ENCODE results near the gene LAMA3. TPM values are rescaled to one million over a fixed set of nuclear protein-coding genes. Genes with fewer than 3 reads are reported as not detected.

The LAMA3 gene
- total and polyA plus RNA-seq, 4 donors, result 0.26 to 3.9 (median 0.37) TPM

DNA sequence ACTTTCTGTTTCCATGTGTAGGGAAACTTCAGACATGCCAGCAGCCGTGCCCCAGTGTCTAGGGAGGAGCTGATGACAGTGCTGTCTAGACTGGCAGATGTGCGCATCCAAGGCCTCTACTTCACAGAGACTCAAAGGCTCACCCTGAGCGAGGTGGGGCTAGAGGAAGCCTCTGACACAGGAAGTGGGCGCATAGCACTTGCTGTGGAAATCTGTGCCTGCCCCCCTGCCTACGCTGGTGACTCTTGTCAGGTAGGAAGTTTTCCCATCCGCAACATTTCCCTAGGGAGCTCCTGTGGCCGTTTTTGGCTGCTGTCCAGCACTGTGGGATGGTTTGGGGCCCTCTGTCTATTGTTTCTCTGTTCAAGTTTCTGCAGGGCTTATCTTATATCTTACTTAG lies 182.2 kb downstream of the LAMA3 start:
- no peak for TF ChIP-seq HNF4G (IDR thresholded peaks at IDR 0.05)
- TF ChIP-seq FOXA2 (IDR thresholded peaks at IDR 0.05), result no peak
- TF ChIP-seq, protein P1, sequence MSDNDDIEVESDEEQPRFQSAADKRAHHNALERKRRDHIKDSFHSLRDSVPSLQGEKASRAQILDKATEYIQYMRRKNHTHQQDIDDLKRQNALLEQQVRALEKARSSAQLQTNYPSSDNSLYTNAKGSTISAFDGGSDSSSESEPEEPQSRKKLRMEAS (IDR thresholded peaks at IDR 0.05), result no peak
- TF ChIP-seq EGR1 (IDR thresholded peaks at IDR 0.05; ENCODE audit: low read depth in 2 of 2), result no peak
- no peak for TF ChIP-seq RAD21 (IDR thresholded peaks at IDR 0.05)
- TF ChIP-seq HNF4A (conservative IDR thresholded peaks at IDR 0.05), result no peak
- TF ChIP-seq SP1 (IDR thresholded peaks at IDR 0.05), result no peak
- no peak for TF ChIP-seq NR2F2 (IDR thresholded peaks at IDR 0.05)
- TF ChIP-seq, protein P2, sequence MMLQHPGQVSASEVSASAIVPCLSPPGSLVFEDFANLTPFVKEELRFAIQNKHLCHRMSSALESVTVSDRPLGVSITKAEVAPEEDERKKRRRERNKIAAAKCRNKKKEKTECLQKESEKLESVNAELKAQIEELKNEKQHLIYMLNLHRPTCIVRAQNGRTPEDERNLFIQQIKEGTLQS (IDR thresholded peaks at IDR 0.05), result no peak
- TF ChIP-seq GABPA (IDR thresholded peaks at IDR 0.05 in 1 of 2, conservative IDR thresholded peaks at IDR 0.05 in 1 of 2), result no peak
- TF ChIP-seq, protein P3, sequence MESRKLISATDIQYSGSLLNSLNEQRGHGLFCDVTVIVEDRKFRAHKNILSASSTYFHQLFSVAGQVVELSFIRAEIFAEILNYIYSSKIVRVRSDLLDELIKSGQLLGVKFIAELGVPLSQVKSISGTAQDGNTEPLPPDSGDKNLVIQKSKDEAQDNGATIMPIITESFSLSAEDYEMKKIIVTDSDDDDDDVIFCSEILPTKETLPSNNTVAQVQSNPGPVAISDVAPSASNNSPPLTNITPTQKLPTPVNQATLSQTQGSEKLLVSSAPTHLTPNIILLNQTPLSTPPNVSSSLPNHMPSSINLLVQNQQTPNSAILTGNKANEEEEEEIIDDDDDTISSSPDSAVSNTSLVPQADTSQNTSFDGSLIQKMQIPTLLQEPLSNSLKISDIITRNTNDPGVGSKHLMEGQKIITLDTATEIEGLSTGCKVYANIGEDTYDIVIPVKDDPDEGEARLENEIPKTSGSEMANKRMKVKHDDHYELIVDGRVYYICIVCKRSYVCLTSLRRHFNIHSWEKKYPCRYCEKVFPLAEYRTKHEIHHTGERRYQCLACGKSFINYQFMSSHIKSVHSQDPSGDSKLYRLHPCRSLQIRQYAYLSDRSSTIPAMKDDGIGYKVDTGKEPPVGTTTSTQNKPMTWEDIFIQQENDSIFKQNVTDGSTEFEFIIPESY (IDR thresholded peaks at IDR 0.05), result no peak
- Histone ChIP-seq H3K9me3 (ENCODE audit: control insufficient read depth in 4 of 4, low read length in 3 of 4) (no peaks in the 10 kb centered on the region), H3K36me3 (ENCODE audit: control insufficient read depth in 4 of 4, insufficient read depth in 3 of 4, low read depth in 1 of 4, low read length in 3 of 4) (no peaks in the 10 kb centered on the region), H3K27ac (ENCODE audit: low read depth in 1 of 2, low read length in 2 of 2) (no peak overlapping the region), H3K4me3 (ENCODE audit: low read depth in 1 of 3, low read length in 3 of 3) (no peak overlapping the region), H3K27me3 (ENCODE audit: control insufficient read depth in 4 of 4, insufficient read depth in 4 of 4, low read length in 3 of 4) (no peaks in the 10 kb centered on the region), H3K9ac (ENCODE audit: low read depth in 1 of 2, low read length in 2 of 2) (no peak overlapping the region), H3K4me1 (ENCODE audit: control insufficient read depth in 4 of 4, insufficient read depth in 4 of 4, low read length in 3 of 4) (no peaks in the 10 kb centered on the region)
- WGBS, result 62% methylated on average over 7 of the region's 7 CpGs
- no peak for DNase-seq (ENCODE audit: low spot score)

DNA sequence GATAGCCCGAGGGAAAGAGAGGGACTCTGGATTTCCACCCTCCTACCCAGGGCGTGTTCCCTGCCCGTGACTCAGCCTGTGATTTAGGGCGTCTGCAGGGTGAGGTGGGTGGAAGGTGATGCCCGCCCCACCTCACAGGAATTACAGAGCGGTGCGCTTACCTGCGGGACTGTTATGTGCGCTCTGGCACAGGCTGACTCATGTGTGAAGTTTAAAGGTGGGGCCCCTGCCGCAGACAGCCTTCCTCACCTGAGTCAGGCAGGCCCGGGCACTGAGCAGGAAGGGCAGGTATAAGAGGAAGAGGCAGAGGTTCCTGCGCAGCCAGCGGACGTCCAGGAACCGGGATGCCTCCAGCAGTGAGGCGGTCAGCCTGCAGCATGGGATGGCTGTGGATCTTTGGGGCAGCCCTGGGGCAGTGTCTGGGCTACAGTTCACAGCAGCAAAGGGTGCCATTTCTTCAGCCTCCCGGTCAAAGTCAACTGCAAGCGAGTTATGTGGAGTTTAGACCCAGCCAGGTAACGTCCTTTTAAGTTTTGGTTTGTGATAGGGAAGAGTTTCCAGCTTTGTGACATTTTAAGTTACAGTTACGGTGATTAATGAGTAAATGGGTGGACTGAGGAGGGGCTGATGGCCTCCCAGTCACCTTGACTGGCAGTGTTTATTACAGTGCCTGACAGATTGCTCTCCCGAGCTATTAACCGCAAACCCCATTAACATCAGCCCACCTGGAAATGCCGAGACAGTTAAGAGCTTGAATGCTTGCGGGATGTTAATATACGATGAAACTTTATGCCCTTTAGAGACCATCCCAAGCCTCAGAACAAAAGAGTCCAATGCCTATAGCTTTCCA lies 183.7 kb downstream of the LAMA3 start:
- DNase-seq (ENCODE audit: low spot score), result no peak

DNA sequence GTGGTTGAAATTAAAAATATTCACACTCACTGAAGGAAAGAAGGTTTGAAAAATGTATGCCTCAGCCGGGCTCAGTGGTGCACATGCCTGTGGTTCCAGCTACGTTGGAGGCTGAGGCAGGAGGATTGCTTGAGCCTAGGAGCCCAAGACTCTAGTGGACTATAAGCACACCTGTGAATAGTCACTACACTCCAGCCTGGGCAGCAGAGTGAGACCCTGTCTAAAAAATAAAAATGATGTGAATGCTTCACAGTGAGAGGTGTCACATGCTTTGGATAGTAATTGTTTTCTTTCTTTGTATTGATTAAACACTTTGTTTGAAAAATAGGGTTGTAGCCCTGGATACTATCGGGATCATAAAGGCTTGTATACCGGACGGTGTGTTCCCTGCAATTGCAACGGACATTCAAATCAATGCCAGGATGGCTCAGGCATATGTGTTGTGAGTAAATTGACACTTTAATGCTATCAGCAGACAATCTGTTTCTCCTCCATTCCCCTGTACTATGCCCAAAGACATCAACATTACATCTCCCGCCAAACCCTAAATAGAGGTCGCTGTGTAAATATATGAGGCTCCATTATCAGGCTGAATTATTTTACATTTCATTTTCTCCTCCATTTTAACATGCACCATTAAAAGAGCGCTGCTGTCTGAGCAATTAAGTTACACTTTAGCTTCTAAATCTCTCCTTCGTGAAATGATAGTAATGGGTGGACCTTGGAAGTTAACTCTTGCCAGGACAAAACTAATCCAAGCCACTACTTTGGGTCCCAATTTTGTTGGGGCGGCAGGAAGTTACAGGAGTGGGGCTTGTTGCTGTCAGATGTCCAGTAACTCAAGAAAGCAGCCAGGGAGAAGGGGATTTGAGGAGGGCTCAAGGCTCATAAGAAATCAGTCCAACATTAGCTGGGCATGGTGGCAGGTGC lies 187.0 kb downstream of the LAMA3 start:
- Histone ChIP-seq H3K27me3 (ENCODE audit: control insufficient read depth in 4 of 4, insufficient read depth in 4 of 4, low read length in 3 of 4) (no peaks in the 10 kb centered on the region), H3K4me1 (ENCODE audit: control insufficient read depth in 4 of 4, insufficient read depth in 4 of 4, low read length in 3 of 4) (no peaks in the 10 kb centered on the region), H3K36me3 (ENCODE audit: control insufficient read depth in 4 of 4, insufficient read depth in 3 of 4, low read depth in 1 of 4, low read length in 3 of 4) (no peaks in the 10 kb centered on the region), H3K9ac (ENCODE audit: low read depth in 1 of 2, low read length in 2 of 2) (no peak overlapping the region), H3K9me3 (ENCODE audit: control insufficient read depth in 4 of 4, low read length in 3 of 4) (no peaks in the 10 kb centered on the region), H3K27ac (ENCODE audit: low read depth in 1 of 2, low read length in 2 of 2) (no peak overlapping the region), H3K4me3 (ENCODE audit: low read depth in 1 of 3, low read length in 3 of 3) (no peak overlapping the region)
- 91% methylated on average over 11 of the region's 11 CpGs for WGBS
- DNase-seq (ENCODE audit: low spot score), result no peak
- TF ChIP-seq, protein P4, sequence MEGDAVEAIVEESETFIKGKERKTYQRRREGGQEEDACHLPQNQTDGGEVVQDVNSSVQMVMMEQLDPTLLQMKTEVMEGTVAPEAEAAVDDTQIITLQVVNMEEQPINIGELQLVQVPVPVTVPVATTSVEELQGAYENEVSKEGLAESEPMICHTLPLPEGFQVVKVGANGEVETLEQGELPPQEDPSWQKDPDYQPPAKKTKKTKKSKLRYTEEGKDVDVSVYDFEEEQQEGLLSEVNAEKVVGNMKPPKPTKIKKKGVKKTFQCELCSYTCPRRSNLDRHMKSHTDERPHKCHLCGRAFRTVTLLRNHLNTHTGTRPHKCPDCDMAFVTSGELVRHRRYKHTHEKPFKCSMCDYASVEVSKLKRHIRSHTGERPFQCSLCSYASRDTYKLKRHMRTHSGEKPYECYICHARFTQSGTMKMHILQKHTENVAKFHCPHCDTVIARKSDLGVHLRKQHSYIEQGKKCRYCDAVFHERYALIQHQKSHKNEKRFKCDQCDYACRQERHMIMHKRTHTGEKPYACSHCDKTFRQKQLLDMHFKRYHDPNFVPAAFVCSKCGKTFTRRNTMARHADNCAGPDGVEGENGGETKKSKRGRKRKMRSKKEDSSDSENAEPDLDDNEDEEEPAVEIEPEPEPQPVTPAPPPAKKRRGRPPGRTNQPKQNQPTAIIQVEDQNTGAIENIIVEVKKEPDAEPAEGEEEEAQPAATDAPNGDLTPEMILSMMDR (IDR thresholded peaks at IDR 0.05; ENCODE audit: low read depth, low read length, missing input control), result no peak
- TF ChIP-seq, protein P5, sequence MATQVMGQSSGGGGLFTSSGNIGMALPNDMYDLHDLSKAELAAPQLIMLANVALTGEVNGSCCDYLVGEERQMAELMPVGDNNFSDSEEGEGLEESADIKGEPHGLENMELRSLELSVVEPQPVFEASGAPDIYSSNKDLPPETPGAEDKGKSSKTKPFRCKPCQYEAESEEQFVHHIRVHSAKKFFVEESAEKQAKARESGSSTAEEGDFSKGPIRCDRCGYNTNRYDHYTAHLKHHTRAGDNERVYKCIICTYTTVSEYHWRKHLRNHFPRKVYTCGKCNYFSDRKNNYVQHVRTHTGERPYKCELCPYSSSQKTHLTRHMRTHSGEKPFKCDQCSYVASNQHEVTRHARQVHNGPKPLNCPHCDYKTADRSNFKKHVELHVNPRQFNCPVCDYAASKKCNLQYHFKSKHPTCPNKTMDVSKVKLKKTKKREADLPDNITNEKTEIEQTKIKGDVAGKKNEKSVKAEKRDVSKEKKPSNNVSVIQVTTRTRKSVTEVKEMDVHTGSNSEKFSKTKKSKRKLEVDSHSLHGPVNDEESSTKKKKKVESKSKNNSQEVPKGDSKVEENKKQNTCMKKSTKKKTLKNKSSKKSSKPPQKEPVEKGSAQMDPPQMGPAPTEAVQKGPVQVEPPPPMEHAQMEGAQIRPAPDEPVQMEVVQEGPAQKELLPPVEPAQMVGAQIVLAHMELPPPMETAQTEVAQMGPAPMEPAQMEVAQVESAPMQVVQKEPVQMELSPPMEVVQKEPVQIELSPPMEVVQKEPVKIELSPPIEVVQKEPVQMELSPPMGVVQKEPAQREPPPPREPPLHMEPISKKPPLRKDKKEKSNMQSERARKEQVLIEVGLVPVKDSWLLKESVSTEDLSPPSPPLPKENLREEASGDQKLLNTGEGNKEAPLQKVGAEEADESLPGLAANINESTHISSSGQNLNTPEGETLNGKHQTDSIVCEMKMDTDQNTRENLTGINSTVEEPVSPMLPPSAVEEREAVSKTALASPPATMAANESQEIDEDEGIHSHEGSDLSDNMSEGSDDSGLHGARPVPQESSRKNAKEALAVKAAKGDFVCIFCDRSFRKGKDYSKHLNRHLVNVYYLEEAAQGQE (IDR thresholded peaks at IDR 0.05), result no peak
- TF ChIP-seq, protein P3 (IDR thresholded peaks at IDR 0.05), result no peak
- TF ChIP-seq HNF4G (IDR thresholded peaks at IDR 0.05) (no peak), HNF4A (conservative IDR thresholded peaks at IDR 0.05) (no peak), SP1 (IDR thresholded peaks at IDR 0.05) (no peak)

More for the DNA sequence above, 183.7 kb downstream of the LAMA3 start:
- TF ChIP-seq HNF4A (conservative IDR thresholded peaks at IDR 0.05) (peak in 1 of 2 donors; percentile 58), SP1 (IDR thresholded peaks at IDR 0.05) (peak; percentile 50), EGR1 (IDR thresholded peaks at IDR 0.05; ENCODE audit: low read depth in 2 of 2) (no peak)
- no peaks in the 10 kb centered on the region for H3K36me3 ChIP-seq (ENCODE audit: control insufficient read depth in 4 of 4, insufficient read depth in 3 of 4, low read depth in 1 of 4, low read length in 3 of 4)
- H3K27ac ChIP-seq (ENCODE audit: low read depth in 1 of 2, low read length in 2 of 2), result no peak overlapping the region
- H3K4me1 ChIP-seq (ENCODE audit: control insufficient read depth in 4 of 4, insufficient read depth in 4 of 4, low read length in 3 of 4), result no peaks in the 10 kb centered on the region
- WGBS, result 74% methylated on average over 25 of the region's 25 CpGs
- no peak overlapping the region for H3K4me3 ChIP-seq (ENCODE audit: low read depth in 1 of 3, low read length in 3 of 3)
- H3K27me3 ChIP-seq (ENCODE audit: control insufficient read depth in 4 of 4, insufficient read depth in 4 of 4, low read length in 3 of 4), result no peaks in the 10 kb centered on the region
- no peaks in the 10 kb centered on the region for H3K9me3 ChIP-seq (ENCODE audit: control insufficient read depth in 4 of 4, low read length in 3 of 4)
- H3K9ac ChIP-seq (ENCODE audit: low read depth in 1 of 2, low read length in 2 of 2), result no peak overlapping the region
